ENCODE measurements around the gene CCDC141.

DNA sequence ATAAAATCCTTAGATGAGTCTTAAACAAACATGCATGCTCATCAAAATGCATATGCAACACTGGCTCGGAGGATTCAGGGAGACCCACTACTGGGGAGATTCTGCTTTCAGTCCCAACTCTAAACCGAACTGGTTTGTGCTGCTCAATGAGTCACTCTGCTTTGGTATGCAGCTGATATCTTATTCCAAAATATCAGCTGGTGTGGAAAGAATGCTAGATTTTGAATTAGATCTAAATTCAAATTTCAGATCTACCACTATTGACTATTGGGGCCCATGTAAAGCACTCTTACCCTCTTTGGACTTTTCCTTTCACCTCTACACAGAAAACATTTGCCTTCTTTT, 203.5 kb downstream of the CCDC141 start:
- TF ChIP-seq, protein P1, sequence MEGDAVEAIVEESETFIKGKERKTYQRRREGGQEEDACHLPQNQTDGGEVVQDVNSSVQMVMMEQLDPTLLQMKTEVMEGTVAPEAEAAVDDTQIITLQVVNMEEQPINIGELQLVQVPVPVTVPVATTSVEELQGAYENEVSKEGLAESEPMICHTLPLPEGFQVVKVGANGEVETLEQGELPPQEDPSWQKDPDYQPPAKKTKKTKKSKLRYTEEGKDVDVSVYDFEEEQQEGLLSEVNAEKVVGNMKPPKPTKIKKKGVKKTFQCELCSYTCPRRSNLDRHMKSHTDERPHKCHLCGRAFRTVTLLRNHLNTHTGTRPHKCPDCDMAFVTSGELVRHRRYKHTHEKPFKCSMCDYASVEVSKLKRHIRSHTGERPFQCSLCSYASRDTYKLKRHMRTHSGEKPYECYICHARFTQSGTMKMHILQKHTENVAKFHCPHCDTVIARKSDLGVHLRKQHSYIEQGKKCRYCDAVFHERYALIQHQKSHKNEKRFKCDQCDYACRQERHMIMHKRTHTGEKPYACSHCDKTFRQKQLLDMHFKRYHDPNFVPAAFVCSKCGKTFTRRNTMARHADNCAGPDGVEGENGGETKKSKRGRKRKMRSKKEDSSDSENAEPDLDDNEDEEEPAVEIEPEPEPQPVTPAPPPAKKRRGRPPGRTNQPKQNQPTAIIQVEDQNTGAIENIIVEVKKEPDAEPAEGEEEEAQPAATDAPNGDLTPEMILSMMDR (IDR thresholded peaks at IDR 0.05; ENCODE audit: borderline replicate concordance, extremely low read depth, low read length, poor library complexity, severe bottlenecking): no peak
- no peak for TF ChIP-seq EZH2 (IDR thresholded peaks at IDR 0.05; ENCODE audit: borderline replicate concordance, low read depth, low read length, severe bottlenecking)
